DND-41 (cell line): Measurements from ENCODE around the gene NRK.
"Not testable (repeated sequence)": the region's sequence is repeated elsewhere in the genome, so short reads cannot be mapped to it uniquely, and the experiment has no call there.

Source experiments
- ATAC-seq: fragments of 200-7000 bp; cut with Tn5 transposase; 3 replicates; pipeline ENCODE4 v1.9.1; 2021; ENCODE audit warnings: low read depth; ENCODE audit not compliant: insufficient read depth
- DNase-seq: peaks from one replicate; pipeline ENCODE4 v3.0.0-alpha.2; 2020
- H2AFZ ChIP-seq: 2 replicates; pipeline ENCODE4 v1.6.0; 2012; ENCODE audit warnings: low read depth, low read length
- H3K27ac ChIP-seq: 2 replicates; pipeline ENCODE4 v1.5.1; 2012; ENCODE audit warnings: low read length, inconsistent platforms
- H3K27me3 ChIP-seq: fragments of 200-600 bp; sonication (generic); 2 replicates; pipeline ENCODE4 v1.6.0; 2012; ENCODE audit warnings: low read length, mild to moderate bottlenecking, inconsistent platforms; ENCODE audit not compliant: insufficient read depth, poor library complexity
- H3K36me3 ChIP-seq: 2 replicates; pipeline ENCODE4 v1.5.1; 2012; ENCODE audit warnings: low read length, inconsistent platforms; ENCODE audit not compliant: insufficient read depth
- H3K4me1 ChIP-seq: 2 replicates; pipeline ENCODE4 v1.5.1; 2012; ENCODE audit warnings: mild to moderate bottlenecking, low read length; ENCODE audit not compliant: insufficient read depth
- H3K4me2 ChIP-seq: 2 replicates; pipeline ENCODE4 v1.6.0; 2012; ENCODE audit warnings: mild to moderate bottlenecking, moderate library complexity, low read length, inconsistent platforms; ENCODE audit not compliant: insufficient read depth
- H3K4me3 ChIP-seq, 2 experiments: fragments of 200-600 bp in 1 of 2; shearing (Covaris generic) in 1 of 2; 2 replicates each; pipeline ENCODE4 v1.5.1; 2012 to 2016; ENCODE audit warnings: inconsistent platforms in 2 of 2, low read length in 2 of 2, mild to moderate bottlenecking in 2 of 2, low read depth in 1 of 2, moderate library complexity in 1 of 2
- H3K79me2 ChIP-seq: 2 replicates; pipeline ENCODE4 v1.6.0; 2012; ENCODE audit warnings: low read length, inconsistent platforms; ENCODE audit not compliant: insufficient read depth
- H3K9ac ChIP-seq: 2 replicates; pipeline ENCODE4 v1.6.0; 2012; ENCODE audit warnings: low read depth, mild to moderate bottlenecking, inconsistent platforms, low read length, moderate library complexity
- H3K9me3 ChIP-seq: 2 replicates; pipeline ENCODE4 v1.5.1; 2012; ENCODE audit warnings: low read length, moderate library complexity, mild to moderate bottlenecking, inconsistent platforms; ENCODE audit not compliant: insufficient read depth, severe bottlenecking
- H4K20me1 ChIP-seq: 2 replicates; pipeline ENCODE4 v1.6.0; 2012; ENCODE audit warnings: low read length; ENCODE audit not compliant: insufficient read depth
- CTCF ChIP-seq: IDR thresholded peaks from 2 replicates; pipeline ENCODE4 v1.5.1; 2012; ENCODE audit warnings: borderline replicate concordance, low read length, moderate library complexity, mild to moderate bottlenecking; ENCODE audit not compliant: poor library complexity, severe bottlenecking; ENCODE audit errors: extremely low read depth
- EZH2 ChIP-seq: IDR thresholded peaks from 3 replicates; pipeline ENCODE4 v1.6.1; 2012; ENCODE audit warnings: borderline replicate concordance, low read depth, mild to moderate bottlenecking, moderate library complexity, low read length, inconsistent platforms; ENCODE audit not compliant: severe bottlenecking

NRK gene

GRCh38 chrX:105981772-105982485, 159.6 kb downstream of the NRK start:
- no peaks in the 10 kb centered on the region for H3K9me3 ChIP-seq
- H3K4me2 ChIP-seq: no peak overlapping the region
- no peak for DNase-seq
- no peaks in the 10 kb centered on the region for H3K36me3 ChIP-seq
- no peak for ATAC-seq
- H2AFZ ChIP-seq: no peak overlapping the region
- H4K20me1 ChIP-seq: no peaks in the 10 kb centered on the region
- no peak overlapping the region for H3K9ac ChIP-seq
- no peak overlapping the region for H3K4me3 ChIP-seq
- no peaks in the 10 kb centered on the region for H3K27me3 ChIP-seq
- H3K79me2 ChIP-seq: no peaks in the 10 kb centered on the region
- TF ChIP-seq EZH2 (no peak), CTCF (no peak)
- H3K27ac ChIP-seq: no peak overlapping the region
- no peaks in the 10 kb centered on the region for H3K4me1 ChIP-seq

- H3K27ac ChIP-seq, DNase-seq, H2AFZ ChIP-seq, H4K20me1 ChIP-seq, H3K36me3 ChIP-seq, H3K79me2 ChIP-seq, H3K27me3 ChIP-seq, ATAC-seq, H3K9me3 ChIP-seq, H3K9ac ChIP-seq, H3K4me2 ChIP-seq, H3K4me1 ChIP-seq, H3K4me3 ChIP-seq: not testable (repeated sequence)
Measured at GRCh38 chrX:105988487-105988886, 166.1 kb downstream of the NRK start.

GRCh38 chrX:105999294-105999693, 177.0 kb downstream of the NRK start:
- Histone ChIP-seq H3K9me3 (no peaks in the 10 kb centered on the region), H3K4me3 (no peak overlapping the region), H3K79me2 (no peaks in the 10 kb centered on the region), H3K4me2 (no peak overlapping the region), H3K9ac (no peak overlapping the region), H3K27me3 (no peaks in the 10 kb centered on the region), H3K4me1 (no peaks in the 10 kb centered on the region), H3K27ac (no peak overlapping the region), H4K20me1 (no peaks in the 10 kb centered on the region), H3K36me3 (no peaks in the 10 kb centered on the region), H2AFZ (no peak overlapping the region)
- no peak for DNase-seq
- no peak for ATAC-seq
- TF ChIP-seq EZH2 (no peak), CTCF (no peak)

- ATAC-seq (no peak), DNase-seq (no peak)
- Histone ChIP-seq H3K4me1 (no peaks in the 10 kb centered on the region), H3K27me3 (no peaks in the 10 kb centered on the region), H3K27ac (no peak overlapping the region), H3K79me2 (no peaks in the 10 kb centered on the region), H3K4me2 (no peak overlapping the region), H3K4me3 (no peak overlapping the region), H4K20me1 (no peaks in the 10 kb centered on the region), H3K9ac (no peak overlapping the region), H2AFZ (no peak overlapping the region), H3K9me3 (no peaks in the 10 kb centered on the region), H3K36me3 (no peaks in the 10 kb centered on the region)
- no peak for TF ChIP-seq CTCF
- no peak for TF ChIP-seq EZH2
Measured at GRCh38 chrX:106000203-106000602, 177.9 kb downstream of the NRK start.

GRCh38 chrX:106000609-106001008, 178.3 kb downstream of the NRK start:
- not testable (repeated sequence) for H3K4me3 ChIP-seq, DNase-seq, H3K9me3 ChIP-seq, H3K4me2 ChIP-seq, H3K27me3 ChIP-seq, H3K4me1 ChIP-seq, ATAC-seq, H3K79me2 ChIP-seq, H3K27ac ChIP-seq, H3K9ac ChIP-seq, H3K36me3 ChIP-seq, H4K20me1 ChIP-seq, H2AFZ ChIP-seq
